H9 (cell line): ENCODE results near the gene CLEC2L. TPM values are rescaled to one million over a fixed set of nuclear protein-coding genes. Genes with fewer than 3 reads are reported as not detected.

Experiments used
- DNase-seq: peaks from one replicate; pipeline ENCODE4 v3.0.0-alpha.2; 2017
- H2AFZ ChIP-seq: one replicate; pipeline ENCODE4 v1.6.1; 2013; ENCODE audit warnings: mild to moderate bottlenecking, low read length, control low read depth, moderate library complexity
- H2AK5ac ChIP-seq: 2 replicates; pipeline ENCODE4 v1.6.1; 2013; ENCODE audit warnings: low read length, control low read depth, mixed read lengths; ENCODE audit not compliant: insufficient read length
- H2BK120ac ChIP-seq: one replicate; pipeline ENCODE4 v1.6.1; 2013; ENCODE audit warnings: low read depth, mild to moderate bottlenecking, low read length, control low read depth, inconsistent platforms; ENCODE audit not compliant: poor library complexity, severe bottlenecking
- H2BK12ac ChIP-seq: 2 replicates; pipeline ENCODE4 v1.6.1; 2013; ENCODE audit warnings: low read length, control low read depth, mixed read lengths, low read depth; ENCODE audit not compliant: insufficient read length
- H2BK15ac ChIP-seq: 2 replicates; pipeline ENCODE4 v1.6.1; 2013; ENCODE audit warnings: low read depth, low read length, control low read depth
- H2BK20ac ChIP-seq: one replicate; pipeline ENCODE4 v1.6.1; 2013; ENCODE audit warnings: low read depth, mild to moderate bottlenecking, low read length, control low read depth, inconsistent platforms; ENCODE audit not compliant: poor library complexity, severe bottlenecking
- H2BK5ac ChIP-seq: 2 replicates; pipeline ENCODE4 v1.6.1; 2013; ENCODE audit warnings: low read length, control low read depth, mixed read lengths; ENCODE audit not compliant: insufficient read length
- H3K14ac ChIP-seq: 2 replicates; pipeline ENCODE4 v1.6.1; 2013; ENCODE audit warnings: low read length, control low read depth; ENCODE audit not compliant: insufficient read depth
- H3K18ac ChIP-seq: 2 replicates; pipeline ENCODE4 v1.6.1; 2013; ENCODE audit warnings: low read depth, mild to moderate bottlenecking, mixed read lengths, low read length, control low read depth; ENCODE audit not compliant: insufficient read length
- H3K23ac ChIP-seq: 2 replicates; pipeline ENCODE4 v1.6.1; 2013; ENCODE audit warnings: low read length, control low read depth, mixed read lengths, low read depth; ENCODE audit not compliant: insufficient read length
- H3K23me2 ChIP-seq: 2 replicates; pipeline ENCODE4 v1.6.1; 2013; ENCODE audit warnings: low read depth, mild to moderate bottlenecking, mixed read lengths, low read length, control low read depth; ENCODE audit not compliant: insufficient read length, poor library complexity, severe bottlenecking
- H3K27ac ChIP-seq: 2 replicates; pipeline ENCODE4 v1.5.1; 2013; ENCODE audit warnings: low read length, control low read depth, mixed read lengths, low read depth; ENCODE audit not compliant: insufficient read length
- H3K27me3 ChIP-seq: 2 replicates; pipeline ENCODE4 v1.6.1; 2013; ENCODE audit warnings: low read length, control low read depth, inconsistent platforms; ENCODE audit not compliant: insufficient read depth
- H3K4ac ChIP-seq: 2 replicates; pipeline ENCODE4 v1.6.1; 2013; ENCODE audit warnings: low read depth, mild to moderate bottlenecking, control low read depth, inconsistent platforms, low read length, moderate library complexity
- H3K4me1 ChIP-seq: 2 replicates; pipeline ENCODE4 v1.6.1; 2013; ENCODE audit warnings: low read length, control low read depth, inconsistent platforms; ENCODE audit not compliant: insufficient read depth
- H3K4me2 ChIP-seq: 2 replicates; pipeline ENCODE4 v1.6.1; 2013; ENCODE audit warnings: low read length, control low read depth, mixed read lengths; ENCODE audit not compliant: insufficient read length, insufficient read depth
- H3K56ac ChIP-seq: 2 replicates; pipeline ENCODE4 v1.6.1; 2013; ENCODE audit warnings: low read depth, mild to moderate bottlenecking, mixed read lengths, low read length, control low read depth; ENCODE audit not compliant: insufficient read length
- H3K79me1 ChIP-seq: 2 replicates; pipeline ENCODE4 v1.6.1; 2013; ENCODE audit warnings: low read depth, mild to moderate bottlenecking, moderate library complexity, low read length, control low read depth, inconsistent platforms; ENCODE audit not compliant: insufficient read depth, poor library complexity, severe bottlenecking
- H3K79me2 ChIP-seq: 2 replicates; pipeline ENCODE4 v1.6.1; 2013; ENCODE audit warnings: low read length, control low read depth, inconsistent platforms; ENCODE audit not compliant: insufficient read depth
- H3K9ac ChIP-seq: 2 replicates; pipeline ENCODE4 v1.6.1; 2013; ENCODE audit warnings: low read length, control low read depth, mixed read lengths; ENCODE audit not compliant: insufficient read length; ENCODE audit errors: extremely low read depth
- H3K9me3 ChIP-seq: one replicate; pipeline ENCODE4 v1.6.1; 2013; ENCODE audit warnings: low read depth, low read length, inconsistent platforms; ENCODE audit not compliant: control insufficient read depth
- H3T11ph ChIP-seq: one replicate; pipeline ENCODE4 v1.6.1; 2013; ENCODE audit warnings: mild to moderate bottlenecking, low read length, control low read depth, inconsistent platforms
- H4K20me1 ChIP-seq: one replicate; pipeline ENCODE4 v1.6.1; 2013; ENCODE audit not compliant: control insufficient read depth, insufficient read length, insufficient read depth
- H4K5ac ChIP-seq: 2 replicates; pipeline ENCODE4 v1.6.1; 2013; ENCODE audit warnings: low read depth, mild to moderate bottlenecking, mixed read lengths, low read length, control low read depth; ENCODE audit not compliant: insufficient read length
- H4K8ac ChIP-seq: replicated peaks from 2 replicates; pipeline ENCODE4 v1.6.1; 2013; ENCODE audit warnings: low read length, control low read depth, mixed read lengths, low read depth; ENCODE audit not compliant: insufficient read length
- H4K91ac ChIP-seq: 2 replicates; pipeline ENCODE4 v1.6.1; 2013; ENCODE audit warnings: low read depth, mild to moderate bottlenecking, moderate library complexity, mixed read lengths, low read length, control low read depth; ENCODE audit not compliant: insufficient read length
- H3K27ac Mint-ChIP-seq, 3 experiments: 2 replicates in 2 of 3; 3 replicates in 1 of 3; pipeline ENCODE4 v1.8.0; 2020 to 2021; ENCODE audit warnings: mixed read lengths in 3 of 3, mild to moderate bottlenecking in 1 of 3, moderate library complexity in 1 of 3
- H3K27me3 Mint-ChIP-seq: 2 replicates; pipeline ENCODE4 v1.8.0; 2021; ENCODE audit warnings: low read depth, mild to moderate bottlenecking, moderate library complexity, mixed read lengths
- H3K36me3 Mint-ChIP-seq, 3 experiments: 2 replicates in 2 of 3; 3 replicates in 1 of 3; pipeline ENCODE4 v1.8.0; 2020 to 2021; ENCODE audit warnings: low read depth in 3 of 3, mixed read lengths in 3 of 3; ENCODE audit not compliant: insufficient read depth in 1 of 3
- H3K4me1 Mint-ChIP-seq, 2 experiments: 2 replicates each; pipeline ENCODE4 v1.8.0; 2020; ENCODE audit warnings: mixed read lengths in 2 of 2
- H3K4me3 Mint-ChIP-seq, 2 experiments: 2 replicates in 1 of 2; 3 replicates in 1 of 2; pipeline ENCODE4 v1.8.0; 2020 to 2021; ENCODE audit warnings: mild to moderate bottlenecking in 2 of 2, mixed read lengths in 2 of 2, moderate library complexity in 1 of 2
- H3K9me3 Mint-ChIP-seq, 2 experiments: 2 replicates in 1 of 2; 3 replicates in 1 of 2; pipeline ENCODE4 v1.8.0; 2020; ENCODE audit warnings: mild to moderate bottlenecking in 2 of 2, mixed read lengths in 2 of 2, moderate library complexity in 1 of 2
- CTCF ChIP-seq: fragments of 200-600 bp; sonication (generic); conservative IDR thresholded peaks from 3 replicates; pipeline ENCODE4 v1.8.0; 2021; ENCODE audit warnings: antibody characterized with exemption, mild to moderate bottlenecking
- WGBS: extraction: QIAGEN DNeasy Blood & Tissue Kit; methylation state at CpG from one replicate; pipeline ENCODE4 v1.1.7; 2013; ENCODE audit warnings: missing lambda C conversion rate, low lambda C conversion rate, mixed read lengths; ENCODE audit not compliant: insufficient read length; ENCODE audit errors: extremely low coverage; 5-methylcytosine and 5-hydroxymethylcytosine counted together
- total RNA-seq: library from RNA; stranded (reverse); gene quantifications from 2 replicates; pipeline ENCODE4 v1.2.1, GENCODE V29; 2021

The CLEC2L gene
- total RNA-seq, 1 experiment from 2014 or later, result 0.74 TPM

GRCh38 chr7:139509535-139509934 lies 13.9 kb upstream of the CLEC2L start:
- DNase-seq, result no peak
- no peak overlapping the region for H4K8ac ChIP-seq
- H2BK20ac ChIP-seq, result no peak overlapping the region
- Mint-ChIP-seq H3K9me3 (no peaks in the 10 kb centered on the region), H3K4me1 (peaks cover 6 to 8% of the 10 kb centered on the region in 2 experiments), H3K36me3 (no peaks in the 10 kb centered on the region), H3K27me3 (no peaks in the 10 kb centered on the region; the same call in 1 of the 2 replicates), H3K4me3 (no peak overlapping the region), H3K27ac (no peak overlapping the region)
- H3K4me2 ChIP-seq, result no peak overlapping the region
- no peak overlapping the region for H3K9ac ChIP-seq
- H2AFZ ChIP-seq, result no peak overlapping the region
- no peak overlapping the region for H2BK120ac ChIP-seq
- no peak overlapping the region for H3K4ac ChIP-seq
- TF ChIP-seq CTCF, result no peak
- no peak overlapping the region for H3K56ac ChIP-seq
- 100% methylated on average over 1 of the region's 2 CpGs for WGBS
- no peak overlapping the region for H2AK5ac ChIP-seq
- no peak overlapping the region for H2BK15ac ChIP-seq
- no peak overlapping the region for H3K23ac ChIP-seq
- H3K79me2 ChIP-seq, result no peaks in the 10 kb centered on the region
- no peak overlapping the region for H4K91ac ChIP-seq
- H4K20me1 ChIP-seq, result no peaks in the 10 kb centered on the region
- no peaks in the 10 kb centered on the region for H3K9me3 ChIP-seq
- H2BK5ac ChIP-seq, result no peak overlapping the region
- H3K14ac ChIP-seq, result no peak overlapping the region
- peaks cover 3% of the 10 kb centered on the region; the same call in 1 of the 2 replicates for H3K4me1 ChIP-seq
- no peaks in the 10 kb centered on the region for H3K79me1 ChIP-seq
- no peak overlapping the region for H3T11ph ChIP-seq
- no peak overlapping the region for H4K5ac ChIP-seq
- no peak overlapping the region for H3K27ac ChIP-seq
- no peak overlapping the region for H2BK12ac ChIP-seq
- no peaks in the 10 kb centered on the region for H3K23me2 ChIP-seq
- no peak overlapping the region for H3K18ac ChIP-seq
- no peaks in the 10 kb centered on the region for H3K27me3 ChIP-seq
